Adrenal gland (tissue), 12 donors: Measurements from ENCODE around the gene ICE2. TPM values are rescaled to one million over a fixed set of nuclear protein-coding genes. Genes with fewer than 3 reads are reported as not detected.
A peak's percentile ranks its signal among the peaks of the same experiment; 100 is the strongest.

ENCODE experiments used
- DNase-seq, 7 donors: peaks; one replicate each; pipeline ENCODE4 v3.0.0-alpha.2; 2019 to 2020
- H3K27ac ChIP-seq, 5 donors: fragments of 200-600 bp; sonication (generic) in 4 of 5; 1 replicate in 3 of 5; 2 replicates in 2 of 5; pipeline versions ENCODE4 v1.5.1 to v1.8.0; 2016 to 2020; ENCODE audit warnings: mild to moderate bottlenecking in 1 of 5
- H3K27me3 ChIP-seq: fragments of 200-600 bp; 2 replicates; pipeline ENCODE4 v1.8.0; 2021
- H3K36me3 ChIP-seq, 2 donors: fragments of 200-600 bp; replicated peaks in 1 of 2; 1 replicate in 1 of 2; 2 replicates in 1 of 2; pipeline versions ENCODE4 v1.5.1 to v1.8.0; 2018 to 2022
- H3K4me1 ChIP-seq, 2 donors: fragments of 200-600 bp; replicated peaks in 1 of 2; 1 replicate in 1 of 2; 2 replicates in 1 of 2; pipeline versions ENCODE4 v1.5.1 to v1.8.0; 2018 to 2021
- H3K4me3 ChIP-seq, 4 donors: fragments of 200-600 bp; sonication (generic) in 3 of 4; one replicate each; pipeline ENCODE4 v1.5.1; 2016 to 2018
- H3K9me3 ChIP-seq, 3 donors: fragments of 200-600 bp; sonication (generic) in 1 of 3; replicated peaks in 1 of 3; 1 replicate in 2 of 3; 2 replicates in 1 of 3; pipeline versions ENCODE4 v1.5.1 to v1.8.0; 2016 to 2021
- POLR2A ChIP-seq, 2 donors: fragments of 450-650 bp; IDR thresholded peaks; one replicate each; pipeline ENCODE4 v1.6.1; 2017; ENCODE audit warnings: antibody characterized with exemption in 2 of 2, mild to moderate bottlenecking in 2 of 2, moderate library complexity in 1 of 2
- WGBS, 4 donors: extraction: QIAGEN DNeasy Blood & Tissue Kit in 2 of 4; methylation state at CpG; one replicate each; pipeline versions ENCODE4 v1.1.5 to v1.1.7; 2013 to 2017; 5-methylcytosine and 5-hydroxymethylcytosine counted together
- intact Hi-C, 2 donors: fragments of 100-400 bp; cut with DNase I; formaldehyde crosslinking; loops; one replicate each; pipeline versions ENCODE4 v1.14.1 to v1.15.0; 2022 to 2023
- polyA plus RNA-seq, 3 donors: library from polyadenylated mRNA; stranded (reverse); fragments of 200-250 nt in 2 of 3; fragments of 350-450 nt in 1 of 3; fragmentation: Illumina TruSeq in 1 of 3; extraction: RNeasy Lipid Tissue Mini Kit (QIAGEN cat#74804) in 1 of 3; gene quantifications; one replicate each; pipeline ENCODE4 v1.2.3, GENCODE V29; 2013 to 2014
- total RNA-seq, 9 donors: library from RNA; depleted of rRNA in 4 of 9; stranded (reverse); fragments of >200 nt in 4 of 9; fragments of 120-200 nt in 1 of 9; fragmentation: NEBNext Ultra II Directional in 1 of 9; extraction: Animal tissue kit (Norgen Biotek cat#: 25700) in 1 of 9; gene quantifications; one replicate each; pipeline versions ENCODE4 v1.1.0 to v1.2.4, GENCODE V29; 2013 to 2023
- TF ChIP-seq, protein P1 (sequence below), 6 experiments: fragments of 450-650 bp in 4 of 6; fragments of 200-600 bp in 2 of 6; sonication (generic) in 1 of 6; IDR thresholded peaks; 1 replicate in 5 of 6; 2 replicates in 1 of 6; pipeline versions ENCODE4 v1.5.1 to v1.8.0; 2016 to 2021; ENCODE audit warnings: antibody characterized with exemption in 6 of 6, mild to moderate bottlenecking in 2 of 6, moderate library complexity in 1 of 6
- donor health status: healthy with polysubstance abuse.
- donor health status: Bipolar disorder and iron deficiency.
- donor health status: DM: yes; HTN: yes; CAD: no.
- donor health status: DM: no; HTN: no; CAD: no.
- donor health status: DM: no; HTN: no; CAD: no.
- donor health status: DM: yes; HTN: yes; CAD: no.

Gene ICE2
- total and polyA plus RNA-seq, 12 donors, result 13.6 to 53.7 (median 38.3) TPM

DNA sequence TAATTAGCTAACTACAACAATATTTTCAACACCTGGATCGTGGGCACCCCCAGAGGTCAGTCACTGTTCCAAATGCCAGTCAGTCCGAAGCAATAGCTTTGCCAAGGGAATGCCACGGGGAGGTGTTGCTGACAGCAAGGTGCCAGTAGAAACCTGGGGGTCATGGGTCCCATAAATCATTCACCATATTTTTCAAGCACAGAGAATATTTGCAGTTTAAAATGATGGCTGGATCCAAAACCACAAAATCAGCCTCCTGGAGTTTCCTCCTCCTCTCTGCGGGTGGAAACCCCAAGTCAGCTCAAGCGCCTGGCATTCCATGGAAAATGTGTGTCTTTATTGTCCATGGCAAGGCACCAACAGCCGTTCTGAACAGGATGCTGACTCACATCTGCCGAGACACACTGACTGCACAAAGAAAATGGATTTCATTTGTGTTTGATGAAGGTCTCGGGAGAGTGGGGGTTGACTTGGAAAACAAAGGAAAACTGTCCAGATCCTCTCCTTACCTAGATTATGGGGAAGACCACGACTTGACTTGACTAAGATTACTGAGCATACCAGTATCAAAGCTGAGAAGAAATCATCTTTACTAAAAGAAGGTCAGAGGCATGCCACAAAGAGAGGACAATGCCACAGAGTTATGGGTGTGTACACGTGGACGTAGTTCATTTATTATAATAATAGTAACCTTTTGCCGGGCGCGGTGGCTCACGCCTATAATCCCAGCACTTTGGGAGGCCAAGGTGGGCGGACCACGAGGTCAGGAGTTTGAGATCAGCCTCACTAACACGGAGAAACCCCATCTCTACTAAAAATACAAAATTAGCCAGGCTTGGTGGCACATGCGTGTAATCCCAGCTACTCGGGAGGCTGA lies 107.5 kb downstream of the ICE2 start:
- Histone ChIP-seq H3K4me1 (peaks cover 38 to 58% of the 10 kb centered on the region in 2 donors), H3K36me3 (peaks cover 0 to 27% of the 10 kb centered on the region in 2 donors), H3K27me3 (no peaks in the 10 kb centered on the region), H3K4me3 (peak overlapping the region in 1 of 4 donors; percentile 34), H3K9me3 (no peaks in the 10 kb centered on the region), H3K27ac (peak overlapping the region; percentile 75 to 88 (median 83))
- DNase-seq, result peak; percentile 85 to 95 (median 92)
- TF ChIP-seq POLR2A (IDR thresholded peaks at IDR 0.05), result peak in 1 of 2 donors; percentile 59
- TF ChIP-seq, protein P1, sequence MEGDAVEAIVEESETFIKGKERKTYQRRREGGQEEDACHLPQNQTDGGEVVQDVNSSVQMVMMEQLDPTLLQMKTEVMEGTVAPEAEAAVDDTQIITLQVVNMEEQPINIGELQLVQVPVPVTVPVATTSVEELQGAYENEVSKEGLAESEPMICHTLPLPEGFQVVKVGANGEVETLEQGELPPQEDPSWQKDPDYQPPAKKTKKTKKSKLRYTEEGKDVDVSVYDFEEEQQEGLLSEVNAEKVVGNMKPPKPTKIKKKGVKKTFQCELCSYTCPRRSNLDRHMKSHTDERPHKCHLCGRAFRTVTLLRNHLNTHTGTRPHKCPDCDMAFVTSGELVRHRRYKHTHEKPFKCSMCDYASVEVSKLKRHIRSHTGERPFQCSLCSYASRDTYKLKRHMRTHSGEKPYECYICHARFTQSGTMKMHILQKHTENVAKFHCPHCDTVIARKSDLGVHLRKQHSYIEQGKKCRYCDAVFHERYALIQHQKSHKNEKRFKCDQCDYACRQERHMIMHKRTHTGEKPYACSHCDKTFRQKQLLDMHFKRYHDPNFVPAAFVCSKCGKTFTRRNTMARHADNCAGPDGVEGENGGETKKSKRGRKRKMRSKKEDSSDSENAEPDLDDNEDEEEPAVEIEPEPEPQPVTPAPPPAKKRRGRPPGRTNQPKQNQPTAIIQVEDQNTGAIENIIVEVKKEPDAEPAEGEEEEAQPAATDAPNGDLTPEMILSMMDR (IDR thresholded peaks at IDR 0.05), result no peak
- intact Hi-C loops, result no loop called here
- 31 to 38% (median 33%) methylated on average over 19 to 20 of the region's 20 CpGs for WGBS, 4 donors

DNA sequence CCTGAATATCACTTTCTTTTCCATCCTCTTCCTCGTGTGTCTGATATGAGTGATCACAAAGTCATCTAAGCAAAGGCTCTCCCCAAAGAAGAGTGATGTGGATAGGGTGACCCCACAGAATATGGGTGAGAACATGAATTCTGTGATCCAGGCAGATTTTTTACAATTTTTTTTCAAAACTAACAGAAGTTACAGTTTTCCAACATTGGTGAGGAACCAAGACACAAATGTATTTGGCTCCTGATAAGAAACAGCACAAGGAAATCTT lies 108.1 kb downstream of the ICE2 start:
- 54 to 71% (median 68%) methylated on average over 1 of the region's 1 CpG for WGBS, 4 donors
- Histone ChIP-seq H3K4me3 (no peak overlapping the region), H3K27ac (peak overlapping the region; percentile 75 to 88 (median 83)), H3K9me3 (no peaks in the 10 kb centered on the region), H3K4me1 (peaks cover 38 to 58% of the 10 kb centered on the region in 2 donors), H3K36me3 (peaks cover 0 to 22% of the 10 kb centered on the region in 2 donors), H3K27me3 (no peaks in the 10 kb centered on the region)
- intact Hi-C loops, result no loop called here
- TF ChIP-seq POLR2A (IDR thresholded peaks at IDR 0.05), result no peak
- TF ChIP-seq, protein P1 (IDR thresholded peaks at IDR 0.05), result no peak
- no peak for DNase-seq

DNA sequence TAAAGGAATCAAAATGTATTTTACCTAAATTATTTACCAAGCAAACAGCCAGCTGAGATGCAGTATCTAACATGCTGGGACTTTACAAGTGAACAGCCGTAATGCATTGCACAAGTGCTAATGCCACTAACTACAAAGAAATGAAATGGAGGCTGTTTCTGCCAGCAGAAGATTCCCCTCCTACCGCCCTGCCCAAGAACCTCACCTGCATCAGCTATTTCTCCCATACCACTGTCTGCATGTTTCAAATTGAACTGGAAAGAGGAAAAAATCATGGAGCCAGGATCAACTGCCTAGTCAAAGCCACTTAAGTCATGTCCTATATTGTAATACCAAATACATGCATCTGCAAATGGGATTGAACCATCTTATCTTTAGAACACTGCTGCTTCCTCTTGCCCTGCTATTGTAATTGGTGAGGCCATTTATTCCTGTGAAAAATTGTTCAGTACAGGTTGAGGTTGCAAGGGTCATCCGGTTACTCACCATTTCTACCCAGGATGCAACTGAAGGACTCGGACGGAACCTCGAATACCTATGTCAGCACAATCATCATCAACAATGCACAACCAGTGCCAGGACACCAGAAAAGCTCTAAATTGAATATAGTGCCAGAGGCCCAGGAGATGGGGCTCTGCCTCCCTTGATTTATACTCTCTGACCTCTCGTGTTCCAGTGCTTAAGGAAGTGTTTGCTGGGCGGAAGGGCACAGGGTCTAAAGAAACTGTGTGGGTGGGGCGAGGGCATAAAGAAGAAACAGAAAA lies 108.7 kb downstream of the ICE2 start:
- H3K4me1 ChIP-seq, result peaks cover 38 to 53% of the 10 kb centered on the region in 2 donors
- 70 to 79% (median 72%) methylated on average over 9 of the region's 9 CpGs for WGBS, 4 donors
- H3K36me3 ChIP-seq, result peaks cover 0 to 16% of the 10 kb centered on the region in 2 donors
- H3K27me3 ChIP-seq, result no peaks in the 10 kb centered on the region
- TF ChIP-seq POLR2A (IDR thresholded peaks at IDR 0.05), result no peak
- TF ChIP-seq, protein P1 (IDR thresholded peaks at IDR 0.05), result no peak
- H3K9me3 ChIP-seq, result no peaks in the 10 kb centered on the region
- peak overlapping the region in 4 of 5 donors; percentile 82 to 88 (median 84) for H3K27ac ChIP-seq
- no peak overlapping the region for H3K4me3 ChIP-seq
- intact Hi-C loops, result no loop called here
- DNase-seq, result peak in 5 of 7 donors; percentile 30 to 77 (median 45)

DNA sequence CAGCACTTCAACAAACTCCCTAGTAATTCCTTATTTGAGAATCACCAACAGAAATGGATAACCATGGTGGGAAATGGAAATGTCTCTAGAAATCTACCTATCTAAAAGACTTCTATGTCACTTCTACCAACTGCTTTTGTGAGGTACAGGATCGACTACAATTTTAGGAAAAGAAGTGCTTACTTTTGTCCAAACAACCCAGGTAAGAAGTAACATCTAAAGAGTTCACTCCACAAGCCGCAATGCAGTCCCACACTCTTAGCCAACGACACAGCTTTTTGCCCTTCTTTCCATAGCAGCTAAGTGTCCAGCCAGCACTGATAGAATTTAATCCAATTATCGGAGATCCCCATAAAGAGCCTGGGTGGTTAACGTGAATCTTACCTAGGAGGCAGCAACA lies 109.2 kb downstream of the ICE2 start:
- Histone ChIP-seq H3K4me3 (no peak overlapping the region), H3K27ac (peak overlapping the region in 2 of 5 donors; percentile 85 to 88), H3K27me3 (no peaks in the 10 kb centered on the region), H3K4me1 (peaks cover 33 to 47% of the 10 kb centered on the region in 2 donors), H3K36me3 (peaks cover 0 to 15% of the 10 kb centered on the region in 2 donors), H3K9me3 (no peaks in the 10 kb centered on the region)
- intact Hi-C loops, result no loop called here
- WGBS, 4 donors, result 88 to 95% (median 92%) methylated on average over 5 of the region's 5 CpGs
- no peak for DNase-seq
- TF ChIP-seq, protein P1 (IDR thresholded peaks at IDR 0.05), result no peak
- no peak for TF ChIP-seq POLR2A (IDR thresholded peaks at IDR 0.05)
